NK-92 (cell line): Measurements from ENCODE around the gene MDFIC.

ENCODE experiments used
- DNase-seq: peaks from one replicate; lab custom pipeline; 2025; ENCODE audit not compliant: unreplicated experiment; lab: John Stamatoyannopoulos, UW

The MDFIC gene

GRCh38 chr7:115037128-115037802 is 115.4 kb downstream of the MDFIC start:
- DNase-seq: no peak

DNA sequence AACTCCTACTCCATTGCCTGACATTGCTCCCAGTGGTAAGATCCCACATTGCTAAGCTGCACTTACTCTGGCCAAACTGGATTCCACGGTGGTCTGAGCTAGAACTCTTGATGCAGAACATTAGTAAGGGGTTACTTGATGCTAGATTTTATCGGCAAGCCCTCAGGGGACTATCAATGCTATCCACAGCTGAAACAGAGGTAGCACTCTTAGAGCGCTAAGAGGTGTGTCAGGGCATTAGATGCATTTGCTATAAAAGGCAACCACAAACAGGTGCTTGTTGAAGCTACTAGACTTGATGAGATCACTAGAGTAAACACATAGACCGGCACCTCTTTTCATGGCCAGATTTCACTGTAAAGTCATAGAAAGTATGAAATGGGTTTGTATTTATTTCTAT is 116.3 kb downstream of the MDFIC start:
- DNase-seq: no peak

DNA sequence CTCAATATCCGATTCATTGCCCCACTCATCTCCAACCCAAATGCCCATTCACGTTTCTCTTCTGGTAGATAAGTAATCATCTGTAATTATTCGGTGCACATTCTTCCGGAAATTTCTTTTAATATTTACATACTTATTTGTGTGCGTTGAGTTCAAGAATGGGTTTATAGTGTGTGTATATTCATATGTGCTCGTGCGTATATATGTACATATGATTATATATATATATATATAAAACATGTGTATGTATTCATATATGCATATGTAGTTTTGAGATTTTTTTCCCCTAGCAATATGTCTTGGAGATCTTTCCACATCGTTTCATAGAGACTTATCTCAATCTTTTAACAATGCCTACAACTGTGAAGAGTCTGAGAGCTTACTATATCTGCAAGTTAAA is 118.2 kb downstream of the MDFIC start:
- DNase-seq: no peak

DNA sequence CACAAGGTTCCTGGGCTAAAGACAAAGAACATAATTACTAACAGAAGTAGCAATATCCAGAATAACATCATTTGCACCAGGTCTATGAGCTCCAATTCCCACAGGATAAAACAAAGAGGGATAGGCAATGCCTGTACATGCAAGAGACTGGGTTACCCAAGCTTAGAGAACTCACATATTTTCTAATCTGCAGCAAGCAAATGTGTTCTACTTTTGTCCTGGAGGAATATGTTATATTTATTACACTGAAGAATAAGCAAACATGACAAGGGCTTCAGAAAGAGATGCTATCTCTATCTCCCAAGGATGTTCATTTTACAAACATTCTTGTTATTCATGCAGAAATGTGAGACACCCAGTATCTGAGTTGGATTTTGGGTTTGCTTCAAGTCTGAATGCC is 118.6 kb downstream of the MDFIC start:
- no peak for DNase-seq

- no peak for DNase-seq
Measured at GRCh38 chr7:115042596-115042995, 120.7 kb downstream of the MDFIC start.

DNA sequence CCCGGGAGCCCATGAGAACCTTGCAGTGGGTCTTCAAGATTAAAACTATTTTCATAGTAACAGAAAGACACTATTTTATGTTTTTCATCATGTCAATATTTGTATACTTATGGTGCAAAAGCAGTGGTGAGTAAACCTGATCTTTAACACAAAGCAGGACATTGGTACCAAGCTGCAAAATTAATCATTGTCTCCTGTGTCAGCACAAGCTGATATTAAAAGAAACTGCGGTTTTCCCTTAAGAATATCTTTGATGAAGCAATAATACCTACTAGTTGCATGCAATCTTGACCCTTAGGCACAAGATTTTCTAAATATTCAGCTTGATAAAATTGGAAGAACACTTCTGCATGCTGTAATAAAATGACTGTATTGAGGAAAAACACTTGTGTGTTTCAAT is 121.7 kb downstream of the MDFIC start:
- no peak for DNase-seq

DNA sequence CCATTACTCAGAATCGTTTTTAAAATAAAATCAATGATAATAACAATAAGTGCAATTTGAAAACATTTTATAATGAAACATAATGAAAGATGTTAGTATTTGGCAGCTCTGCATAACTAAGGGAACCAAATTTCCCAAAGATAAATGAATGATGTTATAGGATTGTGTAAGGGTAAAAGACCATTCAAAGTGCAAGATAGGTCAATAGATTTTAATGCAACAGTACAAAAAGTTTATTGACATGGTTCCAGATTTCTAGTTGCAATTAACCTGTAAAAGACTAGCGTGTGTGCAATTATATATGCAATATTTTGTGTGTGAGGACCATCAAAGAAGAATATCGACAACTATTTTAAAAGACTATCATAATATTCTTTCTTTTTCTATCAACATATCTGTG is 122.3 kb downstream of the MDFIC start:
- no peak for DNase-seq

- DNase-seq: no peak
Measured at GRCh38 chr7:115047958-115048720, 126.2 kb downstream of the MDFIC start.

DNA sequence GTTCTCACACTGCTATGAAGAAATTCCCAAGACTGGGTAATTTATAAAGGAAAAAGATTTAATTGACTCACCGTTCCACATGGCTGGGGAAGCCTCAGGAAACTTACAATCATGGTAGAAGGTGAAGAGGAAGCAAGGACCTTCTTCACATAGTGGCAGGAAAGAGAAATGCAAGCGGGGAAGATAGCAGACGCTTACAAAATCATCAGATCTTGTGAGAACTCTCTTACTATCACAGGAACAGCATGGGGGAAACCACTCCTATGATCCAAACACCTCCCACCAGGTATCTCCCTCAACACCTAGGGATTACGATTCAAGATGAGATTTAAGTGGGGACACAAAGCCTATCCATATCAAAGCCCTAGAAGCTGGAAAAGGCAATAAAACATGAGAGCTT is 130.8 kb downstream of the MDFIC start:
- DNase-seq: no peak

- no peak for DNase-seq
Measured at GRCh38 chr7:115054478-115055065, 132.7 kb downstream of the MDFIC start.

GRCh38 chr7:115056019-115056418 is 134.1 kb downstream of the MDFIC start:
- no peak for DNase-seq

DNA sequence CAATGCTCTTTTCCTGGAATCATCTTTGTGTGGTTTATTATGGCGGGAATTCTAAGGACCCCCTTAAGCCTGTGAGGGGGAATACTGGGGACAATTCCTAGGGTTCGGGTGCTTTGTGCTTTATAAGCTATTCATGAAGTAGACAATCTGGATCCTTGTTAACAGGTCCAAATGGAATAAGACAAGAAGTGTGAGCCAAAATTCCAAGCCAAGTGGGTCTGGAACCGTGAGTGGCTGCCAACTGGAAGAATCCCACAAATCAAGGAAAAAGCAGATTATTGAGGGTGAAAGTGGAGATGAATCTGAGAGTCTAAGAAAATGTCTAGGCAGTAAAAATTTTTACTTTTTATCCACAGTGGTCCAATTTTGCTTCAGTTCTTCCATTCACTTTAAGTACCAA is 136.8 kb downstream of the MDFIC start:
- no peak for DNase-seq

- DNase-seq: no peak
Measured at GRCh38 chr7:115059321-115059720, 137.4 kb downstream of the MDFIC start.

- DNase-seq: no peak
Measured at GRCh38 chr7:115060095-115060870, 138.4 kb downstream of the MDFIC start.

- DNase-seq: no peak
Measured at GRCh38 chr7:115066050-115066449, 144.2 kb downstream of the MDFIC start.

DNA sequence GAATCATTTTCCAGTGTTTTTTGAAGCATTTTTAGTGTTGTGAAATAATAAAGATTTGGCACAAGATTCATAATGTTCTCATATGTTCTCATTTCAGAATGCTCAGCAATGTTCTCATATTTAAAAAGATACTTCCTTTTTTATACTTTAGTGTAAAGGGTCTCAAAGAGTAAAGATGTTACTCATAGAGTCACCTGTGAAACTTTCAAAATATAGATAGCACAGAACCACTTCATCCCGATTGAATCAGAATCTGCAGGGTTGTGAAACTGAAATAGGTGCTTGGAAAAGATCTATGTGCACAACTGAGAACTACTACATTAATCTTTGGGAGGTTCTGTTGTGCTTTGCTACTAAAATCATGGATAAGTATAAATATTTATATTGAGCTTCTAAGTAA is 144.7 kb downstream of the MDFIC start:
- DNase-seq: no peak

- DNase-seq: no peak
Measured at GRCh38 chr7:115068220-115068619, 146.3 kb downstream of the MDFIC start.
